ENCODE data around the gene PPP2R2C. TPM values are rescaled to one million over a fixed set of nuclear protein-coding genes. Genes with fewer than 3 reads are reported as not detected.

Gene PPP2R2C
- total and polyA plus RNA-seq, 10 donors, result 0.07 to 1.3 (median 0.23) TPM; not detected in 1

GRCh38 chr4:6352031-6352692 lies 120.3 kb downstream of the PPP2R2C start:
- TF ChIP-seq POLR2A (IDR thresholded peaks at IDR 0.05), result no peak
- TF ChIP-seq, protein P1, sequence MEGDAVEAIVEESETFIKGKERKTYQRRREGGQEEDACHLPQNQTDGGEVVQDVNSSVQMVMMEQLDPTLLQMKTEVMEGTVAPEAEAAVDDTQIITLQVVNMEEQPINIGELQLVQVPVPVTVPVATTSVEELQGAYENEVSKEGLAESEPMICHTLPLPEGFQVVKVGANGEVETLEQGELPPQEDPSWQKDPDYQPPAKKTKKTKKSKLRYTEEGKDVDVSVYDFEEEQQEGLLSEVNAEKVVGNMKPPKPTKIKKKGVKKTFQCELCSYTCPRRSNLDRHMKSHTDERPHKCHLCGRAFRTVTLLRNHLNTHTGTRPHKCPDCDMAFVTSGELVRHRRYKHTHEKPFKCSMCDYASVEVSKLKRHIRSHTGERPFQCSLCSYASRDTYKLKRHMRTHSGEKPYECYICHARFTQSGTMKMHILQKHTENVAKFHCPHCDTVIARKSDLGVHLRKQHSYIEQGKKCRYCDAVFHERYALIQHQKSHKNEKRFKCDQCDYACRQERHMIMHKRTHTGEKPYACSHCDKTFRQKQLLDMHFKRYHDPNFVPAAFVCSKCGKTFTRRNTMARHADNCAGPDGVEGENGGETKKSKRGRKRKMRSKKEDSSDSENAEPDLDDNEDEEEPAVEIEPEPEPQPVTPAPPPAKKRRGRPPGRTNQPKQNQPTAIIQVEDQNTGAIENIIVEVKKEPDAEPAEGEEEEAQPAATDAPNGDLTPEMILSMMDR (IDR thresholded peaks at IDR 0.05 in 8 of 11, conservative IDR thresholded peaks at IDR 0.05 in 3 of 11), result no peak
- TF ChIP-seq POLR2AphosphoS5 (IDR thresholded peaks at IDR 0.05), result no peak
- 77 to 89% (median 81%) methylated on average over 10 to 13 of the region's 13 CpGs for WGBS, 5 donors

GRCh38 chr4:6351246-6352000 lies 121.0 kb downstream of the PPP2R2C start:
- TF ChIP-seq, protein P1 (IDR thresholded peaks at IDR 0.05 in 8 of 11, conservative IDR thresholded peaks at IDR 0.05 in 3 of 11), result no peak
- TF ChIP-seq POLR2AphosphoS5 (IDR thresholded peaks at IDR 0.05) (no peak), POLR2A (IDR thresholded peaks at IDR 0.05) (no peak)
- Histone ChIP-seq H3K4me3 (no peak overlapping the region), H3K4me1 (peaks cover 0 to 3% (median 0%) of the 10 kb centered on the region in 6 donors), H3K9me3 (no peaks in the 10 kb centered on the region), H3K36me3 (no peaks in the 10 kb centered on the region), H3K27me3 (replicated peaks in 1 of 7) (peaks cover 0 to 76% (median 4%) of the 10 kb centered on the region in 7 donors), H3K27ac (no peak overlapping the region)
- intact Hi-C loops (cut with DNase I; ENCODE audit: low total_unique reads), result no loop called here
- DNase-seq, result no peak
- WGBS, 5 donors, result 87 to 97% (median 93%) methylated on average over 11 to 22 of the region's 22 CpGs

More at GRCh38 chr4:6352031-6352692, 120.3 kb downstream of the PPP2R2C start:
- peaks cover 0 to 3% (median 0%) of the 10 kb centered on the region in 6 donors for H3K4me1 ChIP-seq
- no peaks in the 10 kb centered on the region for H3K36me3 ChIP-seq
- peaks cover 0 to 76% (median 4%) of the 10 kb centered on the region in 7 donors for H3K27me3 ChIP-seq (replicated peaks in 1 of 7)
- H3K9me3 ChIP-seq, result no peaks in the 10 kb centered on the region
- intact Hi-C loops (cut with DNase I; ENCODE audit: low total_unique reads), result no loop called here
- H3K27ac ChIP-seq, result no peak overlapping the region
- H3K4me3 ChIP-seq, result no peak overlapping the region
- DNase-seq, result no peak

- 64 to 76% (median 71%) methylated on average over 8 of the region's 8 CpGs for WGBS, 5 donors
Measured at GRCh38 chr4:6350646-6351045, 121.8 kb downstream of the PPP2R2C start.

More at GRCh38 chr4:6350646-6351045, 121.8 kb downstream of the PPP2R2C start:
- Histone ChIP-seq H3K4me3 (no peak overlapping the region), H3K27me3 (replicated peaks in 1 of 7) (peaks cover 0 to 80% (median 4%) of the 10 kb centered on the region in 7 donors), H3K36me3 (no peaks in the 10 kb centered on the region), H3K9me3 (peaks cover 0 to 2% (median 0%) of the 10 kb centered on the region in 8 donors), H3K27ac (no peak overlapping the region), H3K4me1 (peaks cover 0 to 7% (median 0%) of the 10 kb centered on the region in 6 donors)
- DNase-seq, result no peak
- TF ChIP-seq POLR2A (IDR thresholded peaks at IDR 0.05) (no peak), POLR2AphosphoS5 (IDR thresholded peaks at IDR 0.05) (no peak)
- TF ChIP-seq, protein P1 (IDR thresholded peaks at IDR 0.05 in 8 of 11, conservative IDR thresholded peaks at IDR 0.05 in 3 of 11), result no peak
- intact Hi-C loops (cut with DNase I; ENCODE audit: low total_unique reads), result no loop called here
